HCT116 (cell line): ENCODE data around the gene ZBTB17.
"Not testable (repeated sequence)": the region's sequence is repeated elsewhere in the genome, so short reads cannot be mapped to it uniquely, and the experiment has no call there.

Source experiments
- CTCF ChIP-seq, 3 experiments: fragments of 200-600 bp in 1 of 3; sonication (generic) in 1 of 3; IDR thresholded peaks in 2 of 3; conservative IDR thresholded peaks in 1 of 3; 2 replicates each; pipeline ENCODE4 v1.5.1; 2012 to 2017; ENCODE audit warnings: low read depth in 2 of 3, low read length in 2 of 3, antibody characterized with exemption in 1 of 3, borderline replicate concordance in 1 of 3, control low read depth in 1 of 3, mild to moderate bottlenecking in 1 of 3, mixed read lengths in 1 of 3, mixed run types in 1 of 3, moderate library complexity in 1 of 3; ENCODE audit not compliant: insufficient read depth in 1 of 3
- EZH2 ChIP-seq: fragments of 200-600 bp; sonication (generic); IDR thresholded peaks from 2 replicates; pipeline ENCODE4 v1.6.1; 2017; ENCODE audit warnings: antibody characterized with exemption, mixed run types
- POLR2A ChIP-seq: IDR thresholded peaks from 2 replicates; pipeline ENCODE4 v1.7.0; 2011; ENCODE audit warnings: borderline replicate concordance; ENCODE audit not compliant: insufficient read depth, insufficient read length; ENCODE audit errors: extremely low read depth
- POLR2AphosphoS5 ChIP-seq: IDR thresholded peaks from 2 replicates; pipeline ENCODE4 v1.6.1; 2011; ENCODE audit warnings: mild to moderate bottlenecking, low read depth, low read length, moderate library complexity
- RAD21 ChIP-seq: IDR thresholded peaks from 2 replicates; pipeline ENCODE4 v1.6.1; 2012; ENCODE audit warnings: low read depth, mild to moderate bottlenecking
- SP1 ChIP-seq: IDR thresholded peaks from 2 replicates; pipeline ENCODE4 v1.6.1; 2012; ENCODE audit warnings: low read depth
- TF ChIP-seq, protein P1 (sequence below): IDR thresholded peaks from 2 replicates; pipeline ENCODE4 v1.6.1; 2012

GRCh38 chr1:15896841-15897610 is 78.9 kb downstream of the ZBTB17 start:
- TF ChIP-seq EZH2; CTCF (IDR thresholded peaks at IDR 0.05 in 2 of 3, conservative IDR thresholded peaks at IDR 0.05 in 1 of 3; ENCODE audit: borderline replicate concordance in 1 of 3, insufficient read depth in 1 of 3, low read depth in 2 of 3, low read length in 2 of 3); RAD21; SP1; POLR2A; POLR2AphosphoS5: not testable (repeated sequence)
- TF ChIP-seq, protein P1, sequence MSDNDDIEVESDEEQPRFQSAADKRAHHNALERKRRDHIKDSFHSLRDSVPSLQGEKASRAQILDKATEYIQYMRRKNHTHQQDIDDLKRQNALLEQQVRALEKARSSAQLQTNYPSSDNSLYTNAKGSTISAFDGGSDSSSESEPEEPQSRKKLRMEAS = not testable (repeated sequence)
